GM10266 (cell line): ENCODE data around the gene SLC7A1.

Experiments used
- DNase-seq: peaks from one replicate; pipeline ENCODE4 v3.0.0; 2012; ENCODE audit errors: extremely low spot score
- TF ChIP-seq, protein P1 (sequence below): IDR thresholded peaks from 2 replicates; pipeline ENCODE4 v1.5.1; 2012; ENCODE audit warnings: mild to moderate bottlenecking, low read depth; ENCODE audit not compliant: control insufficient read depth, insufficient read depth; ENCODE audit errors: missing control alignments

The SLC7A1 gene

DNA sequence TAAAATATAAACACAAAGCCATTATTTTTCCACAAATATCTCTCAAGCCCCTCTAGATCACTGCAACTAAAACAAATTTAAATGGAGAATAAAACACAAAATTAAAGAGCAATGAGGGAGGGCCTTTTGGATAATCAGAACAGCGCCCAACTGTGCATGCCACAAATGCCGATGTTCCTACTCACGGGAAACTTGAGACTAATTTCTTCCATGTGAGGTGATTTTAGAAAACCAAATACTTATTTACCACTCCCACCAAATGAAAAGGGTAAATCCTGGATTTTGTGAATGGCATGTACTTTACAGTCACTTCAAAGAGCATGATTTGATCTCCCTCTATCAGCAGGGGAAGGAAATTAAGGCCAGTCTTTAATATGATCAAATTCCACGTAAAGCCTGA lies 74.8 kb downstream of the SLC7A1 start:
- no peak for DNase-seq
- TF ChIP-seq, protein P1, sequence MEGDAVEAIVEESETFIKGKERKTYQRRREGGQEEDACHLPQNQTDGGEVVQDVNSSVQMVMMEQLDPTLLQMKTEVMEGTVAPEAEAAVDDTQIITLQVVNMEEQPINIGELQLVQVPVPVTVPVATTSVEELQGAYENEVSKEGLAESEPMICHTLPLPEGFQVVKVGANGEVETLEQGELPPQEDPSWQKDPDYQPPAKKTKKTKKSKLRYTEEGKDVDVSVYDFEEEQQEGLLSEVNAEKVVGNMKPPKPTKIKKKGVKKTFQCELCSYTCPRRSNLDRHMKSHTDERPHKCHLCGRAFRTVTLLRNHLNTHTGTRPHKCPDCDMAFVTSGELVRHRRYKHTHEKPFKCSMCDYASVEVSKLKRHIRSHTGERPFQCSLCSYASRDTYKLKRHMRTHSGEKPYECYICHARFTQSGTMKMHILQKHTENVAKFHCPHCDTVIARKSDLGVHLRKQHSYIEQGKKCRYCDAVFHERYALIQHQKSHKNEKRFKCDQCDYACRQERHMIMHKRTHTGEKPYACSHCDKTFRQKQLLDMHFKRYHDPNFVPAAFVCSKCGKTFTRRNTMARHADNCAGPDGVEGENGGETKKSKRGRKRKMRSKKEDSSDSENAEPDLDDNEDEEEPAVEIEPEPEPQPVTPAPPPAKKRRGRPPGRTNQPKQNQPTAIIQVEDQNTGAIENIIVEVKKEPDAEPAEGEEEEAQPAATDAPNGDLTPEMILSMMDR, result no peak

DNA sequence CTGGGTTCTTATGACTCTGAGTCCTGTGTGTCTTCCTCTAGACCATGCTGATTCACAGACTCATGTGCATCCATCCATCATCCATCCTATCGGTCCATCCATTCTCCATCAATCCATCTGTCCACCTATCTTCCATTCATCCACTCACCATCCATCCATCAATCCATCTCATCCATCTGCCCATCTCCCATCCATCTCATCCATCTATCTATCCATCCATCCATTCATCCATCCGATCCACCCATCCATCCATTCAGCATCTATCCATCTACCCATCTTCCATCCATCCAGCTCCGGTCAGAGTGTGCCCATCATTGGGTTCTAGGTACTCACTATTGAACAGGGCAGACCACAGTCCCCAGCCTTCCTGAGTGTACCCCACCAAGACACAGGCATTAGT lies 75.6 kb downstream of the SLC7A1 start:
- no peak for DNase-seq

DNA sequence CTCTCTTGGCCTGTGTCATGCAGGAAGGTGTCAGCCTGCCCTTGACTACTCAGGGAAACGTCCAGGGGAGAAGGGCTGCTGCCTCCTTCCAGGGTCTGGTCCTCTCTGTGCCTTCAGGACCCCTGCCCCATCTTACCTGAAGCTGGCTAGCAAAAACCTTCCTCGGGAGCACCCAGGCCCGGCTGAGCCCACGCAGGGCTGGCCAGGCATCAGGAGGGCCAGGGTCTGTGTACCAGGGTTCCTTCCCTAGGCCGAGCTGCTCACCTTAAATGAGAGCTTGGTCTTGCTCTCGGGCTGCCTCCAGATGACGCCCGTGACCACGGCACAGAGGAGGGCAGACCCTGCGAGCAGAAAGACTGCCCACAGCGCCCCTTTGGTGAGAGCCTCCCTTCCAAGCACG lies 78.6 kb downstream of the SLC7A1 start:
- DNase-seq, result no peak
- TF ChIP-seq, protein P1, result no peak

More for the DNA sequence above, 75.6 kb downstream of the SLC7A1 start:
- TF ChIP-seq, protein P1, result no peak

DNA sequence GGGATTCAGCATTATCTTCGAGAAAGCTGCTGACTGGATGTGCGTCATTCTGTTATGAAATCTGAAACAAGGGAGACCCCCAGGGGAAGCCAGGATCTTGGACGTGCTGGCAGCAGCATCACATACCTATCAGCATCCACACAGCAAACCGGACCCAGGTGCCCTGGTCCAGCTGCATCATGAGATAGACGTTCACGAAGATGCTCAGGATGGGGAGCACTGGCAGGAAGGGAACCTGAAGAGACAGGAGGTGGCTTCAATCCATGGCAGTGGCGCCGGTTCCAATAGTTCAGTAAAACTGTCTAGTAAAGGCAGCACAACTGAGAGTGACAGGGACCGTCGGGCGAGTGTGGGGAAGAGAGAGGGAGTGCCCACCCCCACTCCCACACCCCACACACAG lies 79.5 kb downstream of the SLC7A1 start:
- TF ChIP-seq, protein P1, result no peak

DNA sequence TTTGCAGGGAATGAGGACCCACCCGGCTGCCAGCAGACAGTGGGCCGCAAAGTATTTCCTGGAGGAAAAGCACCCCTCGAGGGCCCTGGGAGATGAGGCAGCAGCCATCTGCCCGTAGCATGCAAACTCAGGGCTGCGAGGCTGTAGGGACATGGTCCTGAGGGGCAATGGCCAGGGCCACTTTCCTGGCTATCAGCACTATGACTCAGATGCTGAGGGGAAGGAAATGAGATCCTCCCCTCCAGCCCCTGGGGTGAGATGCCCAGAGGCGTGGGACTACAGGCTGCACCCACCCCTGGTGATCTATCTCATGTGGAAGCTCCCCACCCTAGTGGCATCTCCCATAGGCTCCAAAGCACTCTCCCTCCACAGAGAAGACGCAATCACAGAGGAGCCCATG lies 80.1 kb downstream of the SLC7A1 start:
- no peak for DNase-seq
- TF ChIP-seq, protein P1, result no peak

More for the DNA sequence above, 79.5 kb downstream of the SLC7A1 start:
- no peak for DNase-seq

DNA sequence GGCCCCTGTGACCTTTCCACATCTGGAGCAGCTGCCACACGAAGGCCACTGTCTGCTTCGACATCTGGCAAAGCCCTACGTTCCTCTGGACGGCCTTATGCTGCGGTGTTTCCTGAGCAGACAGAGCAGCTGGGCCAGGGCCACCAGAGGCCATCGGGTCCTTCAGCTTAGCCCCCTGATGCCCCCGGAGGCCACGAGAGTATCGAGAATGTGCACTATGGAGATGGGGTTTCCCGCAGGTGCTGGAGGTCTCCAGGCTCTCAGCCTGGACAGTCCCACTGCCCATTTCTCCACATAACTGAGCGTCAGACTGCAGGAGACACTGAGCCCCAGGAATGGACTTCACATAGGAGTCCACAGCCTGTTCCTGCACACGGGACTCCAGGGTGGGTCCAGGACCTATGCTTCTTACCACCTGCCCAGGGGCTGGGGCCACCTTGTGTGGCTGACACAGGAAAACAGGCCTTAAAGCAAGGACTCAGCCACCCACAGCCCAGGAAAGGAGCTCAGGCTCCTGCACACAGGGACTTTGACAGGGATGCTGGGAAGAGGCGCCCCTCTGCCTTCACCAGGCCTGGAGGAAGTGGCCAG lies 80.7 kb downstream of the SLC7A1 start:
- DNase-seq, result no peak
- TF ChIP-seq, protein P1, result no peak

DNA sequence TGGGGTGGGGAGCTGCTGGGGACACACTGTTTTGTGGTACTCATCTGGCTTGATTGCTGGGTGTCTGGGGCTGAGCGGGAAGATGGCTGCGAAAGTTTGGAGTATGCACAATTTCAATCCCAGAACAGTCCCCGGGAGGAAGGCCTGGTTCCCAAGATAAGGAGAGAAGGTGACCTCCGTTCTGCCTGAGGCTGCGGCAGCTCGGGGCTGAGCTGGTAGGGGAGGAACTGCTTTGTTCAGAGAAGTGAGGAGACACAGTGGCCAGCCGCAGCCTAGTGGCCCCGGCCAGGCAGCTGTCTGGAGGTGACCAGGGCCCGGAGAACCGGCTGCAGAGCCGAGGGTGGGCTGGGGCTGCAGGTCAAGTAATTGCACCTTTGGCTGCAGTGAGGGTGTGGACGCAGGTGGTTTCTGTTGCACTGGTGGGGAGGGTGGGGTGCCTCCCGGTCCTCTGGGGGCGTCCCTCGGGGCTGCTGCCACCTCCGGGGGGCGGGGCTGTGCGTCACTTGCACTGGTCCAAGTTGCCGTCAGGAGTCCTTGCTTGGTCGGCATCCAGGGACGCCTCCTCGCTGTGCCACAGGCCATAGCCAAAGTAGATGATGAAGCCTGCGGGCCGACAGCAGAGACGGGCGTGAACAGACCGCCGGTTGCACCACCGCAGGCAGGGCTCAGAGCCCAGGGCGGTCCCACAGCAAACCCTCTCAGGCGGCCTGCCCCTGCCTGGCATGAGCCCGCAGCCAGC lies 81.3 kb downstream of the SLC7A1 start:
- TF ChIP-seq, protein P1, result no peak
- DNase-seq, result no peak
